ENCODE results near the gene PRPF6.
A peak's percentile ranks its signal among the peaks of the same experiment; 100 is the strongest.

DNA sequence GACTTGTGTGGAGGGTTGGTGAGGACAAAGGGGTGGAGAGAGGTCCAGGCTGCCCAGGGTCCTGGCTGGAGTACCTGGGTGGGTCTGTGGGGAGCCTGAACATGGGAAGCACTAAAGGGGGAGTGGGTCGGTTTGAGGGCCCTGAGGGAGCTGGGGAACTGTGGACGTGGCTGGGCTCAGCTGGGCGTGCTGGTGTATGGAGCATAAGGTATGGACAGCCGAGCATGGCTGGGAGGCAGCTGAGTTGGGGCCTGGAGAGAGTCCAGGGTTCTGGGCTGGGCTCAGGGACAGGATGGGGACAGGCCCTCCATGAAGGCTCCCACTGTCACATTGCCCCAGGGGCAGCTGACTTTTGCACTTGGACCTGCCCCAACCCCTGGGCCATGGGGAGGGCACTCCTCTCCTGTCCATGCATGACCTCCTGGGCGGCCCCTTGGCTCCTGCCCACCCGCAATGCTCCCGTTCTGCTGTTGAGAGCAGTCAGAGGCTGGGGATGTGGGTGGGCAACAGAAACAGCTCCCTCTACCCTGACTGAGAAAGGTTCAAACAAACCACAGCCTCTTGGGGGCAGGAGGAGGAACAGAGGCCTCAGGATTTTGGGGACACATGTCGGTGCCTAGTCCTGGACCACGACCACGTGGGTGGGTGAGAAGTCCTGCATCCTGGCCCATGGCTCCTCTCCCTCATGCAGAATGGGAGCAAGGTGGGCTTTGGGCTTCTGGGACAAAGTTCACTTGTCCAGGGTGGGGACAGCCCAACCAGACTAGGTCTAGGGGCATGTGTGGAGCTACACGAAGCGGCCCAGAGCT, 59.5 kb downstream of the PRPF6 start:
- no peak for TF ChIP-seq POLR2AphosphoS5 (IDR thresholded peaks at IDR 0.05; ENCODE audit: insufficient read depth, low read depth, low read length)
- TF ChIP-seq EZH2 (IDR thresholded peaks at IDR 0.05; ENCODE audit: borderline replicate concordance, low read depth, low read length, severe bottlenecking), result no peak
- TF ChIP-seq, protein P1, sequence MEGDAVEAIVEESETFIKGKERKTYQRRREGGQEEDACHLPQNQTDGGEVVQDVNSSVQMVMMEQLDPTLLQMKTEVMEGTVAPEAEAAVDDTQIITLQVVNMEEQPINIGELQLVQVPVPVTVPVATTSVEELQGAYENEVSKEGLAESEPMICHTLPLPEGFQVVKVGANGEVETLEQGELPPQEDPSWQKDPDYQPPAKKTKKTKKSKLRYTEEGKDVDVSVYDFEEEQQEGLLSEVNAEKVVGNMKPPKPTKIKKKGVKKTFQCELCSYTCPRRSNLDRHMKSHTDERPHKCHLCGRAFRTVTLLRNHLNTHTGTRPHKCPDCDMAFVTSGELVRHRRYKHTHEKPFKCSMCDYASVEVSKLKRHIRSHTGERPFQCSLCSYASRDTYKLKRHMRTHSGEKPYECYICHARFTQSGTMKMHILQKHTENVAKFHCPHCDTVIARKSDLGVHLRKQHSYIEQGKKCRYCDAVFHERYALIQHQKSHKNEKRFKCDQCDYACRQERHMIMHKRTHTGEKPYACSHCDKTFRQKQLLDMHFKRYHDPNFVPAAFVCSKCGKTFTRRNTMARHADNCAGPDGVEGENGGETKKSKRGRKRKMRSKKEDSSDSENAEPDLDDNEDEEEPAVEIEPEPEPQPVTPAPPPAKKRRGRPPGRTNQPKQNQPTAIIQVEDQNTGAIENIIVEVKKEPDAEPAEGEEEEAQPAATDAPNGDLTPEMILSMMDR (IDR thresholded peaks at IDR 0.05; ENCODE audit: extremely low read depth in 1 of 2, insufficient read depth in 1 of 2, low read depth in 1 of 2, low read length in 2 of 2), result no peak
- no peak for TF ChIP-seq POLR2A (IDR thresholded peaks at IDR 0.05; ENCODE audit: low read depth, low read length)
- TF ChIP-seq, protein P2, sequence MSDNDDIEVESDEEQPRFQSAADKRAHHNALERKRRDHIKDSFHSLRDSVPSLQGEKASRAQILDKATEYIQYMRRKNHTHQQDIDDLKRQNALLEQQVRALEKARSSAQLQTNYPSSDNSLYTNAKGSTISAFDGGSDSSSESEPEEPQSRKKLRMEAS (IDR thresholded peaks at IDR 0.05; ENCODE audit: insufficient read depth, insufficient read length), result peak; percentile 40
- TF ChIP-seq GATA2 (IDR thresholded peaks at IDR 0.05; ENCODE audit: insufficient read depth, insufficient read length, low read depth, low read length), result no peak
